HL-60 (cell line): ENCODE data around the gene ZNF622.

Experiments
- DNase-seq, 2 experiments: peaks; one replicate each; pipeline ENCODE4 v3.0.0-alpha.2; 2010 to 2020; ENCODE audit warnings: low read depth in 1 of 2, low spot score in 1 of 2
- H3K27ac ChIP-seq: fragments of 250-450 bp; sonication (Bioruptor Pico); replicated peaks from 2 replicates; pipeline ENCODE4 v1.5.1; 2020; ENCODE audit warnings: mild to moderate bottlenecking, moderate library complexity
- H3K27me3 ChIP-seq: fragments of 250-450 bp; sonication (Bioruptor Pico); 2 replicates; pipeline ENCODE4 v1.5.1; 2021; ENCODE audit warnings: mild to moderate bottlenecking, moderate library complexity; ENCODE audit not compliant: insufficient read depth, poor library complexity, severe bottlenecking
- H3K4me3 ChIP-seq: replicated peaks from 2 replicates; pipeline ENCODE4 v1.5.1; 2011; ENCODE audit warnings: mild to moderate bottlenecking, control low read depth, low read length; ENCODE audit not compliant: insufficient read depth
- GABPA ChIP-seq: IDR thresholded peaks from 2 replicates; pipeline ENCODE4 v1.6.1; 2012; ENCODE audit warnings: low read depth
- POLR2AphosphoS5 ChIP-seq: IDR thresholded peaks from 2 replicates; pipeline ENCODE4 v1.6.1; 2012; ENCODE audit warnings: low read depth
- SPI1 ChIP-seq: IDR thresholded peaks from 2 replicates; pipeline ENCODE4 v1.6.1; 2012; ENCODE audit warnings: low read depth, mild to moderate bottlenecking, borderline replicate concordance
- TF ChIP-seq, protein P1 (sequence below): IDR thresholded peaks from 2 replicates; pipeline ENCODE4 v1.6.1; 2012; ENCODE audit warnings: low read depth; ENCODE audit not compliant: insufficient replicate concordance
- TF ChIP-seq, protein P2 (sequence below): IDR thresholded peaks from one replicate; pipeline ENCODE4 v1.5.1; 2011; ENCODE audit warnings: low read length, control low read depth, inconsistent platforms; ENCODE audit not compliant: insufficient read depth

Gene ZNF622

DNA sequence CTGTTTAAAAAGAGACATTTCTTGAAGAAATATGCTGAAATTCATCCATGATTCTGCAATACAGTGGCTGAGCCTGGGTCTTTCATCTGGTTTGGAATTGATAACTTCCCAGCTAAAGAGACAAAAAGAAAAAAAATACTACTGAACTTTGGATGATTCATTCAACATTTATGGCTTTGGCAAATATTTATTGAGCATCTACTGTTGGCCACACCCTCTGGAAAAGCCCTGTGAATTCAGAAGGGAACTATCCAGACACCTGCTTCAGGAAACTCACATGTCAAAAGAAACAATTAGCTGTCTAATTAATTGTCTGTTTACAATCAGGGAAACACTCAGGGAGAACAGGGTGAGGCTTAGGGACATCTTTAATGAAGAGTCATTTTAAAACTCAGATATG lies 17.8 kb upstream of the ZNF622 start:
- Histone ChIP-seq H3K27me3 (no peaks in the 10 kb centered on the region), H3K4me3 (no peak overlapping the region), H3K27ac (no peak overlapping the region)
- TF ChIP-seq SPI1 (no peak), POLR2AphosphoS5 (no peak), GABPA (no peak)
- TF ChIP-seq, protein P1, sequence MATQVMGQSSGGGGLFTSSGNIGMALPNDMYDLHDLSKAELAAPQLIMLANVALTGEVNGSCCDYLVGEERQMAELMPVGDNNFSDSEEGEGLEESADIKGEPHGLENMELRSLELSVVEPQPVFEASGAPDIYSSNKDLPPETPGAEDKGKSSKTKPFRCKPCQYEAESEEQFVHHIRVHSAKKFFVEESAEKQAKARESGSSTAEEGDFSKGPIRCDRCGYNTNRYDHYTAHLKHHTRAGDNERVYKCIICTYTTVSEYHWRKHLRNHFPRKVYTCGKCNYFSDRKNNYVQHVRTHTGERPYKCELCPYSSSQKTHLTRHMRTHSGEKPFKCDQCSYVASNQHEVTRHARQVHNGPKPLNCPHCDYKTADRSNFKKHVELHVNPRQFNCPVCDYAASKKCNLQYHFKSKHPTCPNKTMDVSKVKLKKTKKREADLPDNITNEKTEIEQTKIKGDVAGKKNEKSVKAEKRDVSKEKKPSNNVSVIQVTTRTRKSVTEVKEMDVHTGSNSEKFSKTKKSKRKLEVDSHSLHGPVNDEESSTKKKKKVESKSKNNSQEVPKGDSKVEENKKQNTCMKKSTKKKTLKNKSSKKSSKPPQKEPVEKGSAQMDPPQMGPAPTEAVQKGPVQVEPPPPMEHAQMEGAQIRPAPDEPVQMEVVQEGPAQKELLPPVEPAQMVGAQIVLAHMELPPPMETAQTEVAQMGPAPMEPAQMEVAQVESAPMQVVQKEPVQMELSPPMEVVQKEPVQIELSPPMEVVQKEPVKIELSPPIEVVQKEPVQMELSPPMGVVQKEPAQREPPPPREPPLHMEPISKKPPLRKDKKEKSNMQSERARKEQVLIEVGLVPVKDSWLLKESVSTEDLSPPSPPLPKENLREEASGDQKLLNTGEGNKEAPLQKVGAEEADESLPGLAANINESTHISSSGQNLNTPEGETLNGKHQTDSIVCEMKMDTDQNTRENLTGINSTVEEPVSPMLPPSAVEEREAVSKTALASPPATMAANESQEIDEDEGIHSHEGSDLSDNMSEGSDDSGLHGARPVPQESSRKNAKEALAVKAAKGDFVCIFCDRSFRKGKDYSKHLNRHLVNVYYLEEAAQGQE: no peak
- TF ChIP-seq, protein P2, sequence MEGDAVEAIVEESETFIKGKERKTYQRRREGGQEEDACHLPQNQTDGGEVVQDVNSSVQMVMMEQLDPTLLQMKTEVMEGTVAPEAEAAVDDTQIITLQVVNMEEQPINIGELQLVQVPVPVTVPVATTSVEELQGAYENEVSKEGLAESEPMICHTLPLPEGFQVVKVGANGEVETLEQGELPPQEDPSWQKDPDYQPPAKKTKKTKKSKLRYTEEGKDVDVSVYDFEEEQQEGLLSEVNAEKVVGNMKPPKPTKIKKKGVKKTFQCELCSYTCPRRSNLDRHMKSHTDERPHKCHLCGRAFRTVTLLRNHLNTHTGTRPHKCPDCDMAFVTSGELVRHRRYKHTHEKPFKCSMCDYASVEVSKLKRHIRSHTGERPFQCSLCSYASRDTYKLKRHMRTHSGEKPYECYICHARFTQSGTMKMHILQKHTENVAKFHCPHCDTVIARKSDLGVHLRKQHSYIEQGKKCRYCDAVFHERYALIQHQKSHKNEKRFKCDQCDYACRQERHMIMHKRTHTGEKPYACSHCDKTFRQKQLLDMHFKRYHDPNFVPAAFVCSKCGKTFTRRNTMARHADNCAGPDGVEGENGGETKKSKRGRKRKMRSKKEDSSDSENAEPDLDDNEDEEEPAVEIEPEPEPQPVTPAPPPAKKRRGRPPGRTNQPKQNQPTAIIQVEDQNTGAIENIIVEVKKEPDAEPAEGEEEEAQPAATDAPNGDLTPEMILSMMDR: no peak
- no peak for DNase-seq

DNA sequence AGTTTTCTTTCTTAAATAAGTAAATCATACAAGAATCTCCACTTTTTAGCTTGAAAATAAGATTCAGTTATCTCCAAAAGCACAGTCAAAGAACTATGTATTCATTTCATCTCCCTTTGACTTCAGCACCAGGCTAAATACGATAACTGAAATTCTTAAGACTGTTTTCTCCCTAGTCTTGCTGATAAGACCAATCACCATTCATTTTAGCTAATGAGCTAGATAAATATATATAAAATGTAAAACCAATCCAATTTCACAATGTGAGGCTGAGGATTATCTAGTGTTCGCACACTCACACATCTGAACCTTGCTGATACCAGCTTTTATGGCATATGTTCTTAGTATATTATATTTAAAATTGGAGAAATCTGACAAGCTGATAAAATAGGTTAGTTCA lies 17.3 kb upstream of the ZNF622 start:
- Histone ChIP-seq H3K27ac (no peak overlapping the region), H3K27me3 (no peaks in the 10 kb centered on the region)
- no peak for TF ChIP-seq GABPA

DNA sequence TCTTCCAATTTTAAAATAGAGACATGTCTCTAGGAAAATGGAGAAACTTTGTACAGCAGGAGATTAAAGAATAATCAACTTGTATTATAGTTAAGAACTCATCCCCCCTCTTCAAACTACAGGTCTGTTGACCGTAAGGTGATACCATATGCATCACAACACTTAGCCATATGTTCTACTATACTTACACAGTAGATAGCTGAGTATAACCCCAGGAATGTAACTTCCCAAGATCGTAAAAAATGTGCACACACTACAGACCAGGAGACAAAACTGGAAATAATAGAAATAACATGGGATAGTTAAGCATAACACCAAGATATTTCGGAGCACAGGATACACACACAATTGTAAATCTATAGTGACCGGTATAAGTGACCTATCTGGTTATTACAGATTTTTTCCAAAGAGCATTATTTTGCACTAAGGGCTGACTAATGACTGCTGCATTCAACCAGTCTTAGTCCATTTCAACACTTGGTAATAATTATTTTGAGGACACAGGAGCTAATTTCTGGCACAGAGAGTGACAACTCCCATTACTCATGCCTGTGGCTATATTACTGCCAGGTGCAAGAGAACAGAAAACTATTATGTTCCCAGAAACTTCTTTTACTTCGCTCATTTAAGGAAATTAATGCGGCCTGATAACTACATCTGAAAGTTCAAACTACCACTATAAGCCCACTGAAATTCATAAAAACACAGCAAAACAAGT lies 15.4 kb upstream of the ZNF622 start:
- no peaks in the 10 kb centered on the region for H3K27me3 ChIP-seq
- DNase-seq: no peak
- H3K4me3 ChIP-seq: no peak overlapping the region
- H3K27ac ChIP-seq: no peak overlapping the region
- TF ChIP-seq GABPA (no peak), SPI1 (no peak), POLR2AphosphoS5 (no peak)
- TF ChIP-seq, protein P2: no peak
- TF ChIP-seq, protein P1: no peak

More for the DNA sequence above, 17.3 kb upstream of the ZNF622 start:
- H3K4me3 ChIP-seq: no peak overlapping the region
- DNase-seq: no peak

DNA sequence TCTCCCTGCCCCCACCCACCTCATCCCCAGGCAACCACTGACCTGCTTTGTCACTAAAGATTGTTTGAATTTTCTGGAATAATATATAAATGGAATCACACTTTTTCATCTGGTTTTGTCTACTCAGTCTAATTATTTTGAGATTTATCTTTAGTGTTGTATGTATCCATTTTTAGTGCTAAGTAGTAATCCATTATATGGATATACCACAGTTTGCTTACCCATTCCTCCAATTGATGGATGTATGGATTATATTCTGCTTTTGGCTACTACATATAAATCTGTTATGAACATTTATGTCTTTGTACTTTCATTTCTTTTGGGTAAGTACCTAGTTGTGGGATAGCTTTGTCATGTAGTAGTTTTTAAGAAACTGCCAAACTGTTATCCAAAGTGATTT lies 14.5 kb upstream of the ZNF622 start:
- H3K27ac ChIP-seq: no peak overlapping the region
- DNase-seq: no peak
- no peak overlapping the region for H3K4me3 ChIP-seq
- H3K27me3 ChIP-seq: no peaks in the 10 kb centered on the region
- no peak for TF ChIP-seq POLR2AphosphoS5
- no peak for TF ChIP-seq SPI1
- TF ChIP-seq, protein P1: no peak
- no peak for TF ChIP-seq GABPA
- TF ChIP-seq, protein P2: no peak
